H1 (cell line): ENCODE results near the gene HES4.

Experiments used
- EP300 ChIP-seq, 2 experiments: IDR thresholded peaks; 1 replicate in 1 of 2; 2 replicates in 1 of 2; pipeline ENCODE4 v1.6.1; 2011 to 2012; ENCODE audit warnings: low read depth in 2 of 2, low read length in 2 of 2, mild to moderate bottlenecking in 2 of 2, borderline replicate concordance in 1 of 2, inconsistent platforms in 1 of 2, moderate library complexity in 1 of 2
- JUN ChIP-seq: IDR thresholded peaks from 2 replicates; pipeline ENCODE4 v1.6.1; 2011; ENCODE audit warnings: low read depth, mild to moderate bottlenecking, improper control_type of control experiment, low read length
- POLR2A ChIP-seq, 2 experiments: IDR thresholded peaks; 1 replicate in 1 of 2; 2 replicates in 1 of 2; pipeline ENCODE4 v1.6.1; 2011; ENCODE audit warnings: low read depth in 2 of 2, low read length in 2 of 2, mild to moderate bottlenecking in 2 of 2; ENCODE audit errors: control extremely low read depth in 1 of 2
- TF ChIP-seq, protein P1 (sequence below), 3 experiments: IDR thresholded peaks; 1 replicate in 2 of 3; 2 replicates in 1 of 3; pipeline versions ENCODE4 v1.5.1 to v1.6.1; 2011; ENCODE audit warnings: low read length in 3 of 3, mild to moderate bottlenecking in 3 of 3, inconsistent platforms in 2 of 3, low read depth in 1 of 3, moderate library complexity in 1 of 3; ENCODE audit not compliant: insufficient read depth in 1 of 3; ENCODE audit errors: control extremely low read depth in 1 of 3

DNA sequence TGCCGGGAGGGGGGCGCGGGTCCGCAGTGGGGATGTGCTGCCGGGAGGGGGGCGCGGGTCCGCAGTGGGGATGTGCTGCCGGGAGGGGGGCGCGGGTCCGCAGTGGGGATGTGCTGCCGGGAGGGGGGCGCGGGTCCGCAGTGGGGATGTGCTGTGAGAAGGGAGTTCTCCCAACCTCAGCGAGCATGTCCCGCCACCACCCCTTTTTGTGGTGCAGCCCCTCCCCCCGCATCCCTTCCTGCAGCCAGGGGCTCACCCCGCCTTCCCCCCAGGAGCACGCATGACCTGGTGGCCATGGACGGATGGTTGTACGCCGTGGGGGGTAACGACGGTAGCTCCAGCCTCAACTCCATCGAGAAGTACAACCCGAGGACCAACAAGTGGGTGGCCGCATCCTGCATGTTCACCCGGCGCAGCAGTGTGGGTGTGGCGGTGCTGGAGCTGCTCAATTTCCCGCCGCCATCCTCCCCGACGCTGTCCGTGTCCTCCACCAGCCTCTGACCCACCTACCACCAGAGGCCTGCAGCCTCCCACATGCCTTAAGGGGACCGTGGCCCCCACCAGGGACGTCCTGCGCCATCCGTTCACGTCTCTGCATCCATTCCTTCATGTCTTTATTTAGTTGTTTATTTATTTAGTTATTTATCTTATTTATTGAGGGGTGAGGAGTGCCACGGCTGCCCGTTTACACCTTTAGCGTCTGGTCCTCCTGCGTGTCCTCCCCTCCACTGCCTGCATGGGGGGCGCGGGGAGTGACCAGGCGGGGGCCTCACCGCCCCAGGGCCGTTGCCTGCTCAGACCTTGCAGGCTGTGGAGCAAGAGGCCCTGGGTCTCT is 35.0 kb downstream of the HES4 start:
- TF ChIP-seq POLR2A (IDR thresholded peaks at IDR 0.05; ENCODE audit: control extremely low read depth in 1 of 2, low read depth in 2 of 2, low read length in 2 of 2) (no peak), JUN (no peak), EP300 (IDR thresholded peaks at IDR 0.05; ENCODE audit: borderline replicate concordance in 1 of 2, low read depth in 2 of 2, low read length in 2 of 2) (no peak)
- TF ChIP-seq, protein P1, sequence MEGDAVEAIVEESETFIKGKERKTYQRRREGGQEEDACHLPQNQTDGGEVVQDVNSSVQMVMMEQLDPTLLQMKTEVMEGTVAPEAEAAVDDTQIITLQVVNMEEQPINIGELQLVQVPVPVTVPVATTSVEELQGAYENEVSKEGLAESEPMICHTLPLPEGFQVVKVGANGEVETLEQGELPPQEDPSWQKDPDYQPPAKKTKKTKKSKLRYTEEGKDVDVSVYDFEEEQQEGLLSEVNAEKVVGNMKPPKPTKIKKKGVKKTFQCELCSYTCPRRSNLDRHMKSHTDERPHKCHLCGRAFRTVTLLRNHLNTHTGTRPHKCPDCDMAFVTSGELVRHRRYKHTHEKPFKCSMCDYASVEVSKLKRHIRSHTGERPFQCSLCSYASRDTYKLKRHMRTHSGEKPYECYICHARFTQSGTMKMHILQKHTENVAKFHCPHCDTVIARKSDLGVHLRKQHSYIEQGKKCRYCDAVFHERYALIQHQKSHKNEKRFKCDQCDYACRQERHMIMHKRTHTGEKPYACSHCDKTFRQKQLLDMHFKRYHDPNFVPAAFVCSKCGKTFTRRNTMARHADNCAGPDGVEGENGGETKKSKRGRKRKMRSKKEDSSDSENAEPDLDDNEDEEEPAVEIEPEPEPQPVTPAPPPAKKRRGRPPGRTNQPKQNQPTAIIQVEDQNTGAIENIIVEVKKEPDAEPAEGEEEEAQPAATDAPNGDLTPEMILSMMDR (IDR thresholded peaks at IDR 0.05; ENCODE audit: control extremely low read depth in 1 of 3, insufficient read depth in 1 of 3, low read depth in 1 of 3, low read length in 3 of 3), result no peak
